Ovary (tissue), 3 donors: ENCODE data around the gene ADAMTS2.

Experiments
- CTCF ChIP-seq, 3 donors: fragments of 450-650 bp in 2 of 3; fragments of 200-600 bp in 1 of 3; IDR thresholded peaks; one replicate each; pipeline versions ENCODE4 v1.5.1 to v1.8.0; 2016 to 2022; ENCODE audit warnings: antibody characterized with exemption in 3 of 3, mild to moderate bottlenecking in 1 of 3
- POLR2A ChIP-seq: fragments of 450-650 bp; IDR thresholded peaks from one replicate; pipeline ENCODE4 v1.6.1; 2017; ENCODE audit warnings: antibody characterized with exemption, mild to moderate bottlenecking, moderate library complexity
- donor health status: DM: no; HTN: no; CAD: no.

DNA sequence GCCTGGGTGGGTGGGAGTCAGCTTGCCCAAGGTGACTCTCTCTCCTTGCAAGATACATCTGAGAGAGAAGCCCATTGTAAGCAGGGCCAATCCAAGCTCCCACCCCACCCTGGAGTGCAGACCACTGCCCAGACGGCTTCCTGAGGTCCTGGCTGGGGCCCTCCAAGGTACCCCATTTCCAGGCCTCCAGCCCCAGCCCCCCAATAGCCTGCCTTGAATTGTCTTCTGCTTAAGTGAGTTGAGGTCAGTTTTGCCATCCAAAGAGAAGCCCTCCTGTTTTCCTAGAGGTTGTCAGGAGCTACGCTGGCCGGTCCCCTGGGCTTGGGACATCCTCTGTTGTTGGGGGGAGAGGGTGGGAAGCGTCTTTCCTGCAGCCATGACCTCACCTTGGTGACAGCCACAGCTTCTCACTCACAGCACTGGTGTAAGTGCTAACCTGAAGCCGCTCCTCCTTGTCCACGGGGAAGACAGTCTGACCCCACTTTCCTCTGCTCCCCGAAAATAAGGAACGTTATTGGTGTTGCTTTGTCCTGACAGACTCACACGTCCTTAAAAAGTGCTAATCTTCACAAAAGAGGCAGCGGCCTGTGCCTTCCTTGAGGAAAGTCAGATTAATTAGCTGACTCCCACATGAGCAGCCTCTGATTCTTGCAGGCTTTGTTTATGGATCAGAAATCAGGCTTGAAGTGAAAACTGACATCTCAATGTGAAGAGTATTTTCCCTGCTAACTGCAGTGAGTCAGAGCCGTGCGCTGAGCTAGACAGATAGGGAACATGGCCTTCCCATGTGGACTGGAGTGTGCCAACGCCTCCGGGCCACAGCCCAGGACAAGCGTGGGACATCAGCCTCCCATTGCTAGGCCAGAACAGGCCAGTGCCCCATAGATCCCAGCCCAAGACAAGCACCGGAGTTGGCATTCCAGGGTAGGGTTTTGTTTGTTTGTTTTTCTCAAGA lies 52.3 kb downstream of the ADAMTS2 start:
- TF ChIP-seq CTCF (IDR thresholded peaks at IDR 0.05) (no peak), POLR2A (no peak)
